HepG2 (cell line): ENCODE data around the gene RNLS. TPM values are rescaled to one million over a fixed set of nuclear protein-coding genes. Genes with fewer than 3 reads are reported as not detected.

Experiments used
- ATAC-seq: fragments of 200-7000 bp; cut with Tn5 transposase; 3 replicates; pipeline ENCODE4 v1.9.1; 2020; ENCODE audit warnings: mild to moderate bottlenecking, moderate library complexity
- BruUV-seq: library from RNA; stranded (reverse); fragments of 400-500 nt; replicated peaks from 2 replicates; lab custom pipeline; 2021; lab: Mats Ljungman, UMichigan
- CTCF ChIA-PET: fragments of 300-600 bp; formaldehyde crosslinking; extraction: SDS; loops from one replicate; lab custom pipeline; 2021; ENCODE audit warnings: low total read pairs, inconsistent platforms, low intra/inter-chr PET ratio; lab: Yijun Ruan, JAX
- POLR2A ChIA-PET: fragments of 350-600 bp; sonication (Branson Sonifier 250); formaldehyde crosslinking; loops from one replicate; lab custom pipeline; 2020; ENCODE audit warnings: antibody characterized with exemption, inconsistent platforms; lab: Yijun Ruan, JAX
- DNase-seq: peaks from one replicate; pipeline ENCODE4 v3.0.0-alpha.2; 2015; ENCODE audit warnings: low spot score
- FAIRE-seq: peaks from 3 replicates; lab custom pipeline; 2011; peaks lifted over from hg19 to GRCh38; lab: Jason Lieb, UNC
- H2AFZ ChIP-seq: one replicate; pipeline ENCODE4 v1.6.1; 2011; ENCODE audit warnings: low read length, inconsistent platforms
- H3K27ac ChIP-seq: fragments of 300-600 bp; 3 replicates; pipeline ENCODE4 v1.8.0; 2011; ENCODE audit warnings: mixed run types, mild to moderate bottlenecking, mixed read lengths, low read length, inconsistent platforms; ENCODE audit not compliant: insufficient read depth; ENCODE audit errors: extremely low read length
- H3K27me3 ChIP-seq, 2 experiments: fragments of 200-600 bp in 1 of 2; 2 replicates in 1 of 2; 3 replicates in 1 of 2; pipeline versions ENCODE4 v1.6.0 to v1.8.0; 2011; ENCODE audit warnings: low read length in 2 of 2, mild to moderate bottlenecking in 2 of 2, moderate library complexity in 2 of 2, inconsistent platforms in 1 of 2; ENCODE audit not compliant: insufficient read depth in 2 of 2, control insufficient read depth in 1 of 2
- H3K36me3 ChIP-seq, 2 experiments: fragments of 200-600 bp in 1 of 2; replicated peaks in 1 of 2; 2 replicates in 1 of 2; 3 replicates in 1 of 2; pipeline versions ENCODE4 v1.5.1 to v1.8.0; 2011; ENCODE audit warnings: low read length in 2 of 2, inconsistent platforms in 1 of 2; ENCODE audit not compliant: insufficient read depth in 2 of 2, control insufficient read depth in 1 of 2
- H3K4me1 ChIP-seq: 2 replicates; pipeline ENCODE4 v1.5.1; 2012; ENCODE audit warnings: low read length, inconsistent platforms; ENCODE audit not compliant: insufficient read depth
- H3K4me2 ChIP-seq: 2 replicates; pipeline ENCODE4 v1.6.0; 2011; ENCODE audit warnings: low read depth, low read length, inconsistent platforms
- H3K4me3 ChIP-seq, 3 experiments: fragments of 200-600 bp in 1 of 3; sonication (generic), shearing (Covaris generic) in 1 of 3; replicated peaks in 1 of 3; 2 replicates each; pipeline ENCODE4 v1.5.1; 2011 to 2016; ENCODE audit warnings: low read length in 3 of 3, inconsistent platforms in 2 of 3, low read depth in 2 of 3, mild to moderate bottlenecking in 2 of 3, control low read depth in 1 of 3, mixed read lengths in 1 of 3; ENCODE audit not compliant: insufficient read depth in 1 of 3
- H3K79me2 ChIP-seq: one replicate; pipeline ENCODE4 v1.6.1; 2011; ENCODE audit warnings: low read length, inconsistent platforms; ENCODE audit not compliant: insufficient read depth
- H3K9ac ChIP-seq: 2 replicates; pipeline ENCODE4 v1.6.0; 2011; ENCODE audit warnings: mild to moderate bottlenecking, low read depth, low read length, inconsistent platforms; ENCODE audit not compliant: insufficient read depth
- H3K9me3 ChIP-seq: 2 replicates; pipeline ENCODE4 v1.5.1; 2012; ENCODE audit warnings: mild to moderate bottlenecking, low read length
- H4K20me1 ChIP-seq: 2 replicates; pipeline ENCODE4 v1.6.0; 2011; ENCODE audit warnings: inconsistent platforms, mild to moderate bottlenecking, low read length, moderate library complexity; ENCODE audit not compliant: insufficient read depth
- DNMT1 ChIP-seq: sonication (generic); formaldehyde crosslinking; IDR thresholded peaks from 2 replicates; pipeline ENCODE4 v1.5.1; 2020; ENCODE audit warnings: mild to moderate bottlenecking, missing genetic modification reagents
- FIP1L1 ChIP-seq: fragments of 200-400 bp; formaldehyde crosslinking; IDR thresholded peaks from 2 replicates; pipeline ENCODE4 v1.6.1; 2018; ENCODE audit warnings: low read depth, mild to moderate bottlenecking, low read length, moderate library complexity, borderline replicate concordance; ENCODE audit not compliant: insufficient read depth
- FOSL1 ChIP-seq: sonication (generic); formaldehyde crosslinking; IDR thresholded peaks from 2 replicates; pipeline ENCODE4 v1.9.0; 2021; ENCODE audit warnings: missing genetic modification reagents, borderline replicate concordance
- MXD1 ChIP-seq: sonication (generic); formaldehyde crosslinking; IDR thresholded peaks from 2 replicates; pipeline ENCODE4 v1.4.0; 2020; ENCODE audit warnings: mild to moderate bottlenecking, missing genetic modification reagents
- NAIF1 ChIP-seq: sonication (generic); formaldehyde crosslinking; IDR thresholded peaks from 2 replicates; pipeline ENCODE4 v1.5.0; 2020; ENCODE audit warnings: mild to moderate bottlenecking, missing genetic modification reagents, borderline replicate concordance
- NRL ChIP-seq: sonication (generic); formaldehyde crosslinking; IDR thresholded peaks from 2 replicates; pipeline ENCODE4 v1.5.0; 2020; ENCODE audit warnings: missing genetic modification reagents, mild to moderate bottlenecking, moderate library complexity, borderline replicate concordance
- TBX3 ChIP-seq: fragments of 450-650 bp; IDR thresholded peaks from 2 replicates; pipeline ENCODE4 v1.6.1; 2017; ENCODE audit warnings: antibody characterized with exemption, mild to moderate bottlenecking, inconsistent platforms, borderline replicate concordance
- ZFYVE20 ChIP-seq: sonication (generic); formaldehyde crosslinking; IDR thresholded peaks from 2 replicates; pipeline ENCODE4 v1.8.0; 2023; ENCODE audit warnings: low read depth, mild to moderate bottlenecking, moderate library complexity, missing genetic modification reagents, borderline replicate concordance
- ZNF337 ChIP-seq: sonication (generic); formaldehyde crosslinking; IDR thresholded peaks from 2 replicates; pipeline ENCODE4 v1.5.1; 2020; ENCODE audit warnings: missing genetic modification reagents, low read depth, mild to moderate bottlenecking, borderline replicate concordance
- ZNF83 ChIP-seq: sonication (generic); formaldehyde crosslinking; IDR thresholded peaks from 2 replicates; pipeline ENCODE4 v1.4.0; 2020; ENCODE audit warnings: missing genetic modification reagents, mild to moderate bottlenecking, borderline replicate concordance
- WGBS: methylation state at CpG from one replicate; pipeline ENCODE4 v1.1.6; 2017; ENCODE audit warnings: low lambda C conversion rate; 5-methylcytosine and 5-hydroxymethylcytosine counted together
- in situ Hi-C: cut with HindIII; loops from 2 replicates; pipeline ENCODE4 v1.10.0; 2017; ENCODE audit warnings: low pct_unique_long_range_greater_than_20kb; ENCODE audit not compliant: extremely low pct_ligation_motif_present
- intact Hi-C: fragments of 100-400 bp; cut with micrococcal nuclease; formaldehyde crosslinking; loops from one replicate; pipeline ENCODE4 v1.10.0; 2022; ENCODE audit not compliant: unreplicated experiment
- polyA plus RNA-seq, 8 experiments: library from polyadenylated mRNA; depleted of rRNA in 3 of 8; stranded (reverse) in 7 of 8; unstranded in 1 of 8; fragments of >200 nt; fragmentation: Illumina TruSeq in 4 of 8; extraction: Trizol in 4 of 8; gene quantifications; 2 replicates each; pipeline versions ENCODE4 v1.2.1 to v1.2.3, GENCODE V29; 2011 to 2016; ENCODE audit warnings: low read depth in 4 of 8, missing spikeins in 1 of 8, mixed read lengths in 1 of 8; ENCODE audit not compliant: insufficient read depth in 1 of 8
- total RNA-seq, 5 experiments: library from RNA; depleted of rRNA; stranded (reverse); fragments of >200 nt; fragmentation: Illumina TruSeq; extraction: Trizol; gene quantifications; 2 replicates each; pipeline ENCODE4 v1.2.3, GENCODE V29; 2016; ENCODE audit warnings: low read depth in 1 of 5
- TF ChIP-seq, protein P1 (sequence below): sonication (generic); formaldehyde crosslinking; IDR thresholded peaks from 2 replicates; pipeline ENCODE4 v1.8.0; 2022; ENCODE audit warnings: low read depth, missing genetic modification reagents

The RNLS gene
- total and polyA plus RNA-seq, 2 of the 13 experiments (the other 11 are each of a cell fraction or from before 2014, with no cell fraction given), result not detected

DNA sequence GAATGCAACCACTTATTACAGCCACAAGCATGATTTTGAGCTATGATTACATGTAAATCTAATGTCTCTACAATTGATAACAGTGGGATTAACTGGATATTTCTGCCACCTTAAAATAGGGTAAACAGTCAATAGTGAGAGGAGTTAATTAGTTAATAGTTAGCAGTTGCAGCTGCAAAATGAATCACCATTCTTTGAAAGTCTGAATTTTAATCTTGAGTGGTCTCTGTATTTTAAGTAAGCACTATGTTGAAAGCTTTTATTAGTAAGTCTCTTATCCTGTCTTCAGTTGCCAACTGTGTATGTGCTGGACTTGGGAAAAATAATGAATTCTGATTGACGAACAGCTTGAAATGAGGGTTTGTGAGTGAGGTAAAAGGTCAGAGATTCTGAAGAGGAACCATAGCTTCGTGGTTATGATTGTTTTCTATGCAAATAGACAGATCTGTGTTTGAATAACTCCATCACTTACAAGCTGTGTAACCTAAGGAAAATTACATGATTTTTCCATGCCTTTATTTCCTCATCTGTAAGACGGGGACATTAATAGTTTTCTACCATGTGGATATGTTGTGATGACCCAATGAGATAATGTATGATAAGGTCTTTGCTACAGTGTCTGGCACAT lies 75.2 kb downstream of the RNLS start:
- H3K4me3 ChIP-seq, result no peak overlapping the region
- ChIA-PET POLR2A (no interaction called here), CTCF (no interaction called here)
- no peaks in the 10 kb centered on the region for H3K4me1 ChIP-seq
- no peak overlapping the region for H2AFZ ChIP-seq
- no peaks in the 10 kb centered on the region for H3K9me3 ChIP-seq
- FAIRE-seq (no peak), DNase-seq (no peak), ATAC-seq (no peak)
- no peaks in the 10 kb centered on the region for H3K79me2 ChIP-seq
- no peaks in the 10 kb centered on the region for H3K27me3 ChIP-seq
- TF ChIP-seq NRL (CRISPR knock-in tag), result no peak
- WGBS, result 37% methylated on average over 3 of the region's 3 CpGs
- no peak overlapping the region for H3K9ac ChIP-seq
- no peak overlapping the region for H3K27ac ChIP-seq
- in situ Hi-C loops, result no loop called here
- H4K20me1 ChIP-seq, result no peaks in the 10 kb centered on the region
- no TSS peak for BruUV-seq
- no peak overlapping the region for H3K4me2 ChIP-seq
- intact Hi-C loops, result no loop called here
- H3K36me3 ChIP-seq, result no peaks in the 10 kb centered on the region

GRCh38 chr10:88507404-88507803 lies 75.7 kb downstream of the RNLS start:
- Histone ChIP-seq H3K4me1 (no peaks in the 10 kb centered on the region), H3K79me2 (no peaks in the 10 kb centered on the region), H3K27ac (no peak overlapping the region), H3K4me2 (no peak overlapping the region), H3K4me3 (no peak overlapping the region), H3K36me3 (no peaks in the 10 kb centered on the region), H3K9me3 (no peaks in the 10 kb centered on the region)
- CTCF ChIA-PET, result no interaction called here
- in situ Hi-C loops, result no loop called here
- 0% methylated on average over 1 of the region's 1 CpG for WGBS
- no peak for TF ChIP-seq ZNF337 (CRISPR knock-in tag)
- no peak for TF ChIP-seq MXD1 (CRISPR knock-in tag)
- no peak for TF ChIP-seq NAIF1 (CRISPR knock-in tag)
- TF ChIP-seq ZFYVE20 (CRISPR knock-in tag), result no peak
- no peak for TF ChIP-seq TBX3
- no peak for TF ChIP-seq FOSL1
- TF ChIP-seq FIP1L1, result no peak
- TF ChIP-seq, protein P1, sequence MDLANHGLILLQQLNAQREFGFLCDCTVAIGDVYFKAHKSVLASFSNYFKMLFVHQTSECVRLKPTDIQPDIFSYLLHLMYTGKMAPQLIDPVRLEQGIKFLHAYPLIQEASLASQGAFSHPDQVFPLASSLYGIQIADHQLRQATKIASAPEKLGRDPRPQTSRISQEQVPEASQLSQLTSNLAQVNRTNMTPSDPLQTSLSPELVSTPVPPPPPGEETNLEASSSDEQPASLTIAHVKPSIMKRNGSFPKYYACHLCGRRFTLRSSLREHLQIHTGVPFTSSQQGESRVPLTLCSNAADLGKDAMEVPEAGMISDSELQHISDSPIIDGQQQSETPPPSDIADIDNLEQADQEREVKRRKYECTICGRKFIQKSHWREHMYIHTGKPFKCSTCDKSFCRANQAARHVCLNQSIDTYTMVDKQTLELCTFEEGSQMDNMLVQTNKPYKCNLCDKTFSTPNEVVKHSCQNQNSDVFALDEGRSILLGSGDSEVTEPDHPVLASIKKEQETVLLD (CRISPR knock-in tag), result no peak
- TF ChIP-seq DNMT1, result no peak
- TF ChIP-seq ZNF83 (CRISPR knock-in tag), result no peak
- TF ChIP-seq, all 625 proteins: peak for 0
- H3K9ac ChIP-seq, result no peak overlapping the region
- no peaks in the 10 kb centered on the region for H3K27me3 ChIP-seq
- DNase-seq, result no peak
- POLR2A ChIA-PET, result no interaction called here
- no peaks in the 10 kb centered on the region for H4K20me1 ChIP-seq
- no TSS peak for BruUV-seq
- no peak for FAIRE-seq
- intact Hi-C loops, result no loop called here
- no peak overlapping the region for H2AFZ ChIP-seq
- no peak for ATAC-seq
